GM19438 (cell line): Measurements from ENCODE around the gene BCAS3.

Source experiments
- ATAC-seq: cut with Tn5 transposase; IDR thresholded peaks from one replicate; pipeline ENCODE4 v1.9.1; 2021; ENCODE audit warnings: low read depth; ENCODE audit not compliant: unreplicated experiment

Gene BCAS3

DNA sequence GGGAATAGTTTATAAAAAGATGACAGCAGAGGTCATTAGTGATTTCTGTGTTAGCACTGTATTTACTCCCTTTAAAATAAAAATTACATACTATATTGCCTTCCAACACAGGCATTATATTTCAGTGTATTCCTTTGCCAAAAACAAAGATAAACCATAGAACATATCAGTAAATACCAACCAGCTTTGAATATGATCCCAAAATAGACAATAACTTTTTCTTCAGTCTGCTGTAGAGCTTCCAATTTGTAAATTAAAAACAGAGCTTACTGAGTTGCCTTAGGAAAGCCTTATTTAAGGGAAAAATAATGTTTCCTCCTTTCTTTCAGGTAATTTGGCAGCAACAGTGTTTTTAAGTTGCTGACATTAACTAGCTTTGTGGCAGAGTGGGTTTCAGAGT, 369.9 kb downstream of the BCAS3 start:
- no peak for ATAC-seq

DNA sequence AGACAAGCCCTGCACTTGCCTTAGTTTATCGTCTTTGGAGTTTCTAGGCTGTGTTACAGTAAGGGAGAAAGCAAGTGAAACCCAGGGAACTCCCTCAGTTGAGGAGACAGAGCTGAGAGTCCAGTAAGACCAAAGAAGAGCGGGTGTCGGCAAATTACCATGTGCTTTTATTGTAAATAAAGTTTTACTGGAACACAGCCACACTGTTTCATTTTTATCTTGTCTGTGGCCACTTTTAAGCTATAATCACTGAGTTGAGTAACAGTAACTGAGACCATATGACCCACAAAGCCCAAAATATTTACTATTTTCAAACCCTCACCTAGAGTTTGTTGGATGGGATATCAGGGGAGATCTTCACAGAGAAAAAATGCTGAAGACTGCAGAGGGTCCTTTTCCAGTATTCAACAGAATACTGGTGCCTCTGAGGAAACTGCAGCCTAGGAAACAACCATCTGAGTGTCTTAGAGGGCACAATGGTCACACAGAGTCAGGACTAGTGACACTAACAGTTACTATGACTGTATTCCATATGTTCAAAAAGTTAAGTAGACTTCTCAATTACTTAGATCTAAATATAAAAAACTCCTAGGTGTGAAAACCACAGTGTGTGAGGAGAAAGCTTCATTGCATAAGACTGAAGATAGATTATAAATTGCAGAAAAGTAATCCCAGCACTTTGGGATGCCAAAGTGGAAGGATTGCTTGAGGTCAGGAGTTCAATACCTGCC, 370.9 kb downstream of the BCAS3 start:
- ATAC-seq: no peak

DNA sequence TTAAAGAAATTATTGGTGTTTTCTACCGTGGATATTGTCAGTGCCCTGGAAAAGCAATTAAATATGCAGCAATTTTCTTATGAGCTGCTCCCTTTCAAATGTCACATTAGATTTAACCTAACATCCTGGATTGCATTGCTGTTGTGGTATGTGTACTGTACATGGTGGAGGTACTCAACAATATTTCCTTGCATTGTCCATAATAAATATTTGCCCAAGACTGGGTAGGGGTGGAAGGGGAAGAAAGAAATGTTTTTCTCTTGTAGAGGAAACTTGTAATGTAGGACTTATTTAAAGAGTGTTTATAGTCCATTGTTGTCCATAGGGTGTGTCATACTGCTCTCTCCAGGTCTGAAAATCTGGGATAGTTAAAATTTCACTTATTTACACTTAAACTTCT, 375.8 kb downstream of the BCAS3 start:
- ATAC-seq: no peak

DNA sequence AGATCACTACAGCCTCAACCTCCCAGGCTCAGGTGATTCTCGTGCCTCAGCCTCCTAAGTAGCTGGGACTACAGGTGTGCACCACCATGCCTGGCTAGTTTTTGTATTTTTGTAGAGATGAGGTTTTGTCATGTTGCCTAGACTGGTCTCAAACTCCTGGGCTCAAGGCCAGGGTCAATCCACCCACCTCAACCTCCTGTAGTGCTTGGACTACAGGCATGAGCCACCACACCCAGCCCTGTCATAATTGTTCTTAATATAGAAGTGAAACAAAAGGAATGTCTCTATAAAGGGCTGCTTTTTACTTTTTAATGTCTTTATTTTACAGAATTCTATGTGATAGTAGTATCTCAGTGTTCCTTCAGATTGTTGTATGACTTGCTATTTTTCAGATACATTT, 376.8 kb downstream of the BCAS3 start:
- no peak for ATAC-seq

DNA sequence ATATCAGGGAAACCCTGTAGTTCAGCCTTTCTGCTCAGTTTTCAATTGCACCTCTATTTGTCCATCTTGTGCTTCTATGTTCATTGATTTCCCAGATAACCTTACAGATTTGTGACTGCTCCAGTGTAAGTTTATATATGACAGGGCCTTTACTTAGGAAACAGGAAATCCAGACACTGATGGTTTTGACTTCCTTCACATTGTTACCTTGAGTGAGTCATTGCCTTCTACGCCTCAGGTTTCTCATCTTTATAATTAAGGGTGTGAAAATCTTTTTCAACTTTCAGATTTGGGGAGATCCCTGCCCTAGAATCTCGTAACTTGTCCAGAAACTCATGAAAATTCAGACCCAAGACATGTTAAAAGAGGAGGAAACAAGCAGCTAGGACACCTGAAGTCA, 379.6 kb downstream of the BCAS3 start:
- no peak for ATAC-seq

DNA sequence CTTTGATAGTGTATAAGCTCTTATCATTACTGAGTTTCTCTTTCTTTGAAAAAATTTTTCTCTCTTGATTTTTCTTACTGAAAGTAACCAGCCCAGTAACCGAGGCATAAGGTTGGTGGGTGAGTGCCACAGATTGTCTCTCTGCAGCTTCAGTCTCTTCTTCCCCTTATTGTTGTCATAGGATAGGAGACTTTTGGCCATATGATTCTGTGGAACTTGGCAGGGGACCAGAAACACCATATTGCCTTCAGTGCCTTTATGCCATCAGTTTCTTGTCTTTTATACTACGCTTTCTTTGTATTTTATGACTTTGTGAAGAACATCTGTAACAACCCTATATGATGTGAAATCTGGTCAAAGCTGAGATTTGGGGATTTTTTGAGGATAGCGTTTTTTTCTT, 380.4 kb downstream of the BCAS3 start:
- no peak for ATAC-seq

DNA sequence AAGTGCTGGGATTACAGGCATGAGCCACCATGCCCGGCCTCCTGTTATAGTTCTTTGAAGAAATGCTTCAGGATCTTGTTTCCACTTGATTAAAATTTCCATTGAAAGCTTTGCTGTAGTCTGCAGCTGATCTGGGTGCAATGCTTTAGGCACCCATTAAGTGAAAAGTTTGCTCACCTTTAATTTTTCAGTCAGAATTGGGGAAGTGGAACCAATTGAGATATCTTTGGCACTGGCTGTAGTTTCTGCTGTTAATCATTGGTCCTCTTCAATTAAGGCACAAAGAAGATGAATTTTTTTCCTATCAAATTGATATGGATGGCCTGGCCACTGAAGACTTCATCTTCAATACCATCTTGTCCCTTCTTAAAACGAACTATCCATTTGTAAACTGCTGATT, 385.9 kb downstream of the BCAS3 start:
- no peak for ATAC-seq

DNA sequence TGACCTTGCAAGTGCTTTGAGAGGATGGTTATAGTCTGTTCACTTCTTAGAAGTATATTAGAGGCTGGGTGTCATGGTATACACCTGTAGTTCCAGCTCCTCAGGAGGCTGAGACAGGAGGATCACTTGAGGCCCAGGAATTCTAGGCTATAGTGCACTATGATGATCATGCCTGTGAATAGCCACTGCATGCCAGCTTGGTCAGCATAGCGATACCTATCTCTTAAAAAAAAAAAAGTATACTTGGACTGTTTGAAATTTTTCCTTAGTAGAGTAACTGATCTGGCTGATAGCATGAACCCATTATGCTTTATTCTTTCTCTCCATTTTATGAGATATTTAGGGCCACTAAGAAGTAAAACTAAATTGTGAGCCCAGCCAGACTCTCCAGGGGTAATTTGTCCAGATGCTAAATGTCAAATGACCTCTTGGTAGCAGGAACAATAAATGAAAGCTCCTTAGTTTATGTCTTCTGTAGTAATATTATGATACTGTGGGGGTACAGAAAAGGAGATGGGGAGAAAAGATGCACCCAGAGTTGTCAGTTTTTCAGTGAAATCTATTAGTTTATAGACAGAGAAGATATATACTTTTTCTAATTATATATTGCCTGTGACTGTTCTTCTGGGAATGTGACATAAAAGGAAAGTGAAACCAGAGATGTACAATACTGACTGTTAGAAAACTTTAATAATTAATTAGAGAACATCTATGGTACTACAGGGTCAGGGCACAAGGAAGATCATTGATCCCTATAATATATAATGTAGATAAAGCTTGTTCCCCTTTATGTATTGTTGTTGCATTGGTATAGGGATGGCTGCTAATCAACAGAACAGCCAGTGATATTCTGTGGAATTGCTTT, 386.7 kb downstream of the BCAS3 start:
- no peak for ATAC-seq

DNA sequence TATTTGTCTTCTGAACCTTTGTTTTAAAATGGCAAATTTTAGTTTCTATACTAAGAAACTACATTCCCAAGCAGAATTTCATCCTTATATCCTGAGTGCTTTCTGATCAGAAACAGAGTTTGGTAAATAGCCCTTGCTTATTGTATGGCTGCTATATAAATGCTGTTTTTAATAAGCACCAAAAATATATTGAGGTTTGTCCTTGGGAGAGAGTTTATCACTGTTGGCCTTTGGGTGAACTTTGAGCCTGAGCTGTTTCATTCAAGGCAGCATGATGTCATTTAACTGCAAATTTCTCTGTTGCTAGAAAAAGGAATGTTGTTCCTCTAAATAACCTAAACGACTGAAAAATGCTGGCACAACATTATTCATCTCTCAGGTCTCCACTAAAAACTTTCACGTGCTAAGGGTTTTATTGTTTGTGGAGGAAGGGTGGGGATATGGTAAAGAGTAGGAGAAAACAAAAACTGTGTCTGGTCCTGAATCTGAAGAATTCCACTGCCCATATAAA, 387.7 kb downstream of the BCAS3 start:
- no peak for ATAC-seq

DNA sequence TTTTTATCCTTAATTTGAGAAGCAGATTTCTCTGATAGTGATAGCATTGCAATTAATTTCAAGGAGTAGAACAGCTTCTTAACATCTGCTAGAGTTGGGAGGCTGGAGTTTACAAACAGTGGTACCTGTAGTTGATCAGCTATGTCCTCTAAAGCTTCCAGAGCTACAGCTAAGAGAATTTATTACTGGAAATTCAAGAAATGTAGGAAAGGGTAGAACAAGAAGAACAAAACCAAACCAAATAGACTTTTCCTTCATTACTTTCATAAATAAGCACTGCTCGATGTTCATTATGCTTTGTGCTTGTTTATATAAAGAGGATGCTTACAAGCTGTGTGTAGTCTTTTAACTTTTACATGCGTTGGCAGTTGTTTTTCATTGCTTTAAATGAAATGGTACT, 388.4 kb downstream of the BCAS3 start:
- no peak for ATAC-seq

DNA sequence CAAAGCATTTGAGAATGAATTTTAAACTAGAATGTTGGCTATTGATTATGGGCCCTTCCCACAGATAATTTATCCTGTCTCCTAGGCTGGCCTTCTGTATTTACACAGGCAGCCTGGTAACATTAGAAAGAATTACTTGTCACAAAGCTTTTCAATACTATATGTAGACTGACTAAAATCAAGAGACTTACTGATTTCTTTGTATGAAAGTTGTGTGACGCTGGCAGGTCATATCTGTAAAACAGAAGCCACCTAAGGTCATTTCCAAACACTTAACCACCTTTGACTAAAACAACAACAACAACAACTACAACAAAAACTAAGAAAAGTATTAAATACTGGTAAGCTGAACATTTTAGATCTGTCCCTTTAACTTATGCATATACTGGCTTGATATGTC, 393.0 kb downstream of the BCAS3 start:
- no peak for ATAC-seq

DNA sequence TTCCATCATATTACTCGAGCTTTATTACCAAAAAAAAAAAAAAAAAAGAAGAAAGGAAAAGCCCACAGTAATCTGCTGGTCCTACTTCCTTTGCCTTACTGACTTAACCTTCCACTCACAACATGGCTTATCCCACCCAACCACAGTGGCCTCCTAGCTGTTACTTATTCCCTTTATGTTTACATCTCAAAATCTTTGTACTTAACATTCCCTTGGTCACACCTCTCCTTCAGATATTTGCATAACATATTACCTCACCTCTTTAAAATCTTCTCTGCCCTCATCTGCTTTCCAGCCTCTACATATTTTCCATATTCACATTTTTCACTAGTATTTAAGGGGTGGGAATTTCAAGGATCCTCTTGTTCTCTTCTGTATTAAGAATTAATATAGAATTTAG, 395.0 kb downstream of the BCAS3 start:
- no peak for ATAC-seq

DNA sequence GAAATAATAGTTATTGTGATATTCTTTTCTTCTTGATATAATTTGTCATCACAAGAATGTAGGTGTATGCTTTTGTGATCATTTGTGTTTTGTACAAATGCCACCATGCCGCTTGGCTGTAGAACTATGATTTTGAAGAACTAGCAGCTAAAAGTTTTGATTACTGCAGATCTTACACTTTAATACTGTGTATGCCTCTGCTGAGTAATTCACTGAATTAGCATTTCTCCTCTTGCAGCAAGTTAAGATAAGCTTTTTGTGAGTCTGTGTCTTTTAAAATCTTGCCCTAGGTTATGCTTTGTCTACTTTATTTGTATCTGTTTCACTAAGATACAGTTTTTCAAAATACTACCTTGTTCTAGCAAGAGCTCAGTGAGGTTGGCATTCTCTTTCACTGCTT, 395.5 kb downstream of the BCAS3 start:
- no peak for ATAC-seq

DNA sequence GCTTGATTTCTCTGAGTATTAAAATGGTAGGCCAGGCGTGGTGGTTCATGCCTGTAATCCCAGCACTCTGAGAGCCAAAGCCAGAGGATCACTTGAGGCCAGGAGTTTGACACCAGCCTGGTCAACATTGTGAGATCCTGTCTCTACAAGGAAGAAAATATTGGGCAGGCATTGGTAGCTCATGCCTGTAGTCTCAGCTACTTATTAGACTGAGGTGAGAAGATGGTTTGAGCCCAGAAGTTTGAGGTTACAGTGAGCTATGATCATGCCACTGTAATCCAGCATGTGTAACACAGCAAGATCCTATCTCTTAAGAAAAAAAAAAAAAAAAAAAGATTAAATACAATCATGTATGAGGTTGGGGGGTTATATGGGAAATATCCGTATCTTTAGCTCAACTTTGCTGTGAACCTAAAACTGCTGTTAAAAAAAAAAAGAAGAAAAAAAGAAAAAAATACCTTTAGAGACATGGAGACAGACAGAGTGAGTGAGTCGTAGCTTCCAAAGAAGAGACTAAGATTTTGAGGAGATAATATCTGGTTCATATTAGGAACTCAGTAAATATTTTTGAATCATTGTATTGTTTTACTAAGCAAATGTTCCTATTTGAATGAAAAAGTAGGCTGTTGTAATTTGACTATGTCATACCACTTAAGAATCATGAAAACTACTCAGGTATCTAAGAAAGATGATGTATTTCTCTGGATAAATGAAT, 396.3 kb downstream of the BCAS3 start:
- ATAC-seq: no peak

DNA sequence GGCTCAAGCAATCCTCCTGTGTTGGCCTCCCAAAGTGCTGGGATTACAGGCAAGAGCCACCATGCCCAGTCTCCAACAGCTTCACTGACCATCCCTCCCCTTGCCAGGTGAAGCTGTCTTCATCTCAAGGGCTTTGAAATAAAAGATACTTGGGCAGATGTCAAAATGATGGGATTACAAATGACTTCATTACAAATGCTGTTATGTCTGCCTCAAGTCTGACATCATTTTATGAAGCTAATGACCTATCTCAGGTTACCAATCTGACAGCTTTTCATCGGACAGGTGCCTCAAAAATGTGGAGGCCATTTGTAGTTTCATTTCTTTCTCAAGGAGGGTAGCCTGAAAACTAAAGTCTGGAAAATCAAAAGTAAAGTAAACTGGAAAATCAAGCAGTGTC, 398.3 kb downstream of the BCAS3 start:
- no peak for ATAC-seq

DNA sequence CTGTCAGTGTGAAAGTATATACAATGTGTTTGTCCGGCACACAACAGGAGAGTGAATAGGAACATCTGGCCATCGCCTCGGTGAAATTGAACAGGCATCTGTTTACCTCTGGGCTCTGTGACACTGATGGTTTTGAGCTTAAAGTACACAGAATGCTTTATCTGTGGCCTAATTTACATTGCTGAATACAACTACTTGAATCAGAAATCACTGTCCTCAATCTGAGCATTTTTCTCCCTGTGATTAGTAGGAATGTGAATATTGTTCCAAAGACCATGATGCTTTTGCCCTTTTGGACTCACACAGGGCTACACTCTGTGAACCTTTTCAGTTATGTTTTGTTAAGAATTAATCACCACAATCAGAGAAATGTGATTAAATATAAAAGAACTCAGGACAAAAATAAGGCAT, 399.0 kb downstream of the BCAS3 start:
- ATAC-seq: no peak

DNA sequence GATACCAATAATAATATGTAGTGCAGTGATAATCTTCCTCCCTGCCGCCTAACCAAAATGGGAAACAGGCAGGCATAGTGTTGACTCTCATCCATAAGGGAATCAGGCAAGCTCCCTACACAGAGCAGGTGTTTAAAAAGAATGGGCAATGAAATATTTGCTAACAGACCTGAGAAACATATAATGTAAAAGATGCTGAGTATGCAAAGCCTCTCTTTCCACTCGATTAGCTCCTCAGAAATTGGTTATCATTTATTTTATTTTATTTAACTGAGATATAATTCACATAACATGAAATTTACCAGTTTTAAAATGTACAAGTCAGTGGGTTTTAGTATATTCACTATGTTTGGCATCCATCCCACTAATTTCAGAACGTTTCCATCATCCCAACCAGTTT, 404.3 kb downstream of the BCAS3 start:
- ATAC-seq: no peak

DNA sequence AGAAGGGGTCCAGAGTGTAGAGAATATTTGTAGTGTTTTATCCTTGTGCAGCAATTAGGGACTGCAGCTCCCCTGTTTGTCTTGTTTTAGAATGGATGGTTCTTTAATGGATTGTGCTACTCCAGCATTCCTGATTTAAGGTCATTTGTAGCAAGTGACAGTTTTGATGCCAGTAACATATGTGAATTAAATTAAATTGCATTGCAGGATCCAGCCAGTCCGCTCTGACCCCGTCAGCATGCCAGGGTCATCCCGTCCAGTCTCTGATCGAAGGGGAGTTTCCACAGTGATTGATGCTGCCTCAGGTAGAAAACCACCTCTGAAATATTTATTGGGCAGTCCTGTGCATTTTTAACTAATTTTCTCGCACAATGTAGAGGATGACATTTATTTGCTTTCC, 406.6 kb downstream of the BCAS3 start:
- ATAC-seq: no peak

DNA sequence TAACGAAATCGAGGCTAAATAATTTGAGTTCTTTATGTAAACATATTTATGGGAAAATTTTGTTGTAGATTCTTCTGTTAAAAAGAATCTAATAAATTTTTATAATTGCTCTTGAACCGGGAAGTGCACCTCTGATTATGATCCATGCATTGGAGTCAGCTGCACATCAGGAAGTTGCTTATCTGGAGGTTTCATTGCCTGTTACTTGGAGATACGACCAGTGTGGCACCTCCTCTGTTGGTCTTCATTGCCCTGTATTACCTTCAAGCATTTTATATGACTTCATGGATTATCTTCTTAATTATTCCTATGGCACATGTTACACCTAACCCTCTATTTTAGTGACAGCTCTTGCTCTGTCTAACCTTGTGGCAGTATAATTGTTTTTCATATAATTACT, 409.4 kb downstream of the BCAS3 start:
- ATAC-seq: no peak

DNA sequence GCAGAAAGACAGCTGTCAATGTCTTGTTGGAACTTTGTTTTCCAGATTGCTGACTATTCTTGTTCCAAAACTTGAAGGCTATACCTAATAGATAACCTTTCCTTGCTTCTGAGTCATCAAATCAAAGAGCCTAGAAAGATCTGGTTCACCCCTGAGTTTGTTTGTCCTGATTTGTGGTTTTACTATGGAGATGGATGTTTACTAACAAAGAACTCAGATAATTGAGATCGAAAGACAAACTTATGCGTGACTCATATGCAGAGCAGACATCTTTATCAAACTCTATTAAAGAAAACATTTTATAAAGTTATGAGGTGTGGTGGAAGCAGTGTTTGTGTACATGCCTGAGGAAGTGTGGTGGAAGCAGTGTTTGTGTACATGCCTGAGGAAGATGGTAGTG, 410.9 kb downstream of the BCAS3 start:
- ATAC-seq: no peak

DNA sequence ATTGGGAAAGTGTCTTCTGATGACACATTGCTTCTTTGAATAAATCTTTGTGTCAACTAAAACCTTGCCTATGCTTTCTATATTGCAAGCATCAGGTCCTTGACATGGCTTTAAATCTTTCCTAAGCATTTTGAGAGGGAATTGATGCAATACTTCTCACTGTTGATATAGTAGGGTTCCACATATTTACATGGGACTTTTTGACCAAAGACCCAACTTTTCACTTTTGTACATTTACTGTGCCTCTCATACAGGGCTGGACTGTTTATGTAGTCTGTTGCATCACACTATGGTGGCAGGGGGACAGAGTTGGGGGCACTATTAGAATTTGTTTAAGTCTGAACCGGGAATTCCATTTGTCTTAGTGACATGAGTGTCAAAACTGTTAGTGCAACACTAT, 413.4 kb downstream of the BCAS3 start:
- ATAC-seq: no peak
